OCI-LY1 (cell line): ENCODE data around the gene NUMA1.

Source experiments
- H2AFZ ChIP-seq: fragments of 200-600 bp; sonication (generic), shearing (Covaris generic); 2 replicates; pipeline ENCODE4 v1.6.0; 2014; ENCODE audit warnings: antibody characterized with exemption, mild to moderate bottlenecking, low read length
- H3F3A ChIP-seq: fragments of 200-600 bp; sonication (generic), shearing (Covaris generic); 2 replicates; pipeline ENCODE4 v1.6.0; 2014; ENCODE audit warnings: mild to moderate bottlenecking, antibody characterized with exemption, low read length, moderate library complexity; ENCODE audit not compliant: insufficient read depth
- H3K27ac ChIP-seq: fragments of 200-600 bp; sonication (generic); 2 replicates; pipeline ENCODE4 v1.5.1; 2014; ENCODE audit warnings: low read length, mixed run types, mild to moderate bottlenecking, low read depth; ENCODE audit not compliant: poor library complexity, severe bottlenecking
- H3K27me3 ChIP-seq: fragments of 200-600 bp; sonication (generic); 2 replicates; pipeline ENCODE4 v1.6.0; 2014; ENCODE audit warnings: antibody characterized with exemption, mild to moderate bottlenecking, low read length, moderate library complexity; ENCODE audit not compliant: insufficient read depth
- H3K36me3 ChIP-seq: fragments of 200-600 bp; sonication (generic); 2 replicates; pipeline ENCODE4 v1.6.1; 2014; ENCODE audit warnings: mild to moderate bottlenecking, antibody characterized with exemption, low read length, moderate library complexity, mixed read lengths; ENCODE audit not compliant: insufficient read depth
- H3K4me1 ChIP-seq: fragments of 200-600 bp; sonication (generic); 2 replicates; pipeline ENCODE4 v1.5.1; 2014; ENCODE audit warnings: mild to moderate bottlenecking, low read length, moderate library complexity; ENCODE audit not compliant: insufficient read depth, severe bottlenecking
- H3K4me2 ChIP-seq: fragments of 200-600 bp; sonication (generic), shearing (Covaris generic); 2 replicates; pipeline ENCODE4 v1.6.1; 2014; ENCODE audit warnings: low read length
- H3K4me3 ChIP-seq: fragments of 200-600 bp; sonication (generic); 2 replicates; pipeline ENCODE4 v1.5.1; 2014; ENCODE audit warnings: low read length, low read depth, mild to moderate bottlenecking, mixed read lengths; ENCODE audit not compliant: poor library complexity, severe bottlenecking
- H3K79me2 ChIP-seq: fragments of 200-600 bp; shearing (Covaris generic); 2 replicates; pipeline ENCODE4 v1.6.1; 2016; ENCODE audit warnings: mixed run types, low read length, mixed read lengths; ENCODE audit not compliant: insufficient read depth
- H3K9ac ChIP-seq: fragments of 200-600 bp; sonication (generic), shearing (Covaris generic); 2 replicates; pipeline ENCODE4 v1.6.1; 2014; ENCODE audit warnings: mild to moderate bottlenecking, low read length, mixed read lengths
- H3K9me2 ChIP-seq: fragments of 200-600 bp; sonication (generic), shearing (Covaris generic); 2 replicates; pipeline ENCODE4 v1.6.1; 2014; ENCODE audit warnings: low read depth, mild to moderate bottlenecking, low read length, mixed read lengths
- H3K9me3 ChIP-seq: fragments of 200-600 bp; shearing (Covaris generic); 2 replicates; pipeline ENCODE4 v1.6.1; 2014; ENCODE audit warnings: low read length, mixed read lengths
- H4K20me1 ChIP-seq: fragments of 200-600 bp; sonication (generic), shearing (Covaris generic); 2 replicates; pipeline ENCODE4 v1.6.0; 2016; ENCODE audit warnings: mild to moderate bottlenecking, low read length; ENCODE audit not compliant: insufficient read depth
- EZH2 ChIP-seq: fragments of 200-600 bp; sonication (generic), shearing (Covaris generic); IDR thresholded peaks from 2 replicates; pipeline ENCODE4 v1.8.0; 2017; ENCODE audit warnings: borderline replicate concordance, mixed run types, mild to moderate bottlenecking, antibody characterized with exemption, low read length, moderate library complexity, mixed read lengths
- TF ChIP-seq, protein P1 (sequence below): fragments of 200-600 bp; sonication (generic), shearing (Covaris generic); IDR thresholded peaks from 2 replicates; pipeline ENCODE4 v1.5.1; 2017; ENCODE audit warnings: mild to moderate bottlenecking, antibody characterized with exemption, low read length, moderate library complexity, mixed read lengths

The NUMA1 gene

DNA sequence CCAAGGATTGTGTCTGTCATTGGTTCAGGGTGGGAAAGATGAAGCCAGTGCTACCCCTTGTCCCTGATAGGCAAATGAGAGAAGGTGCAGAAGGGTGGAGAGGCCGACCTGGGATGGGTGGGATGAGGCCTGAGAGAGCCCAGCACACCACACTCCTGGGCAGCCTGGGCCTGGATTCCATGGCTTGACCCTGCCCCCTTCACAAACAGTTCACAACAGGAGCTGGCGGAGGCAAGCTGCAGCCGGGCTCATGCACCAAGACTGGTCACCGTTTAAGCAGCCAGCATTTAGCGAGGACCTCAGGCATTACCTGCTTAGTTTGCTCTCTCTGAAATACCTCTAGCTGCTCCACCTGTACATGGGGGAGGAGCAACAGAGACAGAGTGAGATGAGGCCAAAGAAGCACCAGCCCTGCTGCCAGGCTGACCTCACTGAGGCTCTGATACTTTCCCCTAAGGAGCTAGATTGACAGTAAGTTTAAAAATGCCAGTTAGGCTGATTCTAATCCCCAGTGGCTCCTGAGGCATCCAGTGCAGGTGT, 68.2 kb downstream of the NUMA1 start:
- no peaks in the 10 kb centered on the region for H4K20me1 ChIP-seq
- peaks cover 96% of the 10 kb centered on the region for H3K36me3 ChIP-seq
- H3F3A ChIP-seq = no peaks in the 10 kb centered on the region
- no peaks in the 10 kb centered on the region for H3K27me3 ChIP-seq
- no peak overlapping the region for H2AFZ ChIP-seq
- H3K9me2 ChIP-seq = no peaks in the 10 kb centered on the region
- H3K9me3 ChIP-seq = no peaks in the 10 kb centered on the region
- no peak overlapping the region for H3K9ac ChIP-seq
- no peak overlapping the region for H3K27ac ChIP-seq
- no peaks in the 10 kb centered on the region for H3K4me1 ChIP-seq
- TF ChIP-seq, protein P1, sequence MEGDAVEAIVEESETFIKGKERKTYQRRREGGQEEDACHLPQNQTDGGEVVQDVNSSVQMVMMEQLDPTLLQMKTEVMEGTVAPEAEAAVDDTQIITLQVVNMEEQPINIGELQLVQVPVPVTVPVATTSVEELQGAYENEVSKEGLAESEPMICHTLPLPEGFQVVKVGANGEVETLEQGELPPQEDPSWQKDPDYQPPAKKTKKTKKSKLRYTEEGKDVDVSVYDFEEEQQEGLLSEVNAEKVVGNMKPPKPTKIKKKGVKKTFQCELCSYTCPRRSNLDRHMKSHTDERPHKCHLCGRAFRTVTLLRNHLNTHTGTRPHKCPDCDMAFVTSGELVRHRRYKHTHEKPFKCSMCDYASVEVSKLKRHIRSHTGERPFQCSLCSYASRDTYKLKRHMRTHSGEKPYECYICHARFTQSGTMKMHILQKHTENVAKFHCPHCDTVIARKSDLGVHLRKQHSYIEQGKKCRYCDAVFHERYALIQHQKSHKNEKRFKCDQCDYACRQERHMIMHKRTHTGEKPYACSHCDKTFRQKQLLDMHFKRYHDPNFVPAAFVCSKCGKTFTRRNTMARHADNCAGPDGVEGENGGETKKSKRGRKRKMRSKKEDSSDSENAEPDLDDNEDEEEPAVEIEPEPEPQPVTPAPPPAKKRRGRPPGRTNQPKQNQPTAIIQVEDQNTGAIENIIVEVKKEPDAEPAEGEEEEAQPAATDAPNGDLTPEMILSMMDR = no peak
- no peak for TF ChIP-seq EZH2
- no peaks in the 10 kb centered on the region for H3K79me2 ChIP-seq
- no peak overlapping the region for H3K4me2 ChIP-seq
- H3K4me3 ChIP-seq = no peak overlapping the region

DNA sequence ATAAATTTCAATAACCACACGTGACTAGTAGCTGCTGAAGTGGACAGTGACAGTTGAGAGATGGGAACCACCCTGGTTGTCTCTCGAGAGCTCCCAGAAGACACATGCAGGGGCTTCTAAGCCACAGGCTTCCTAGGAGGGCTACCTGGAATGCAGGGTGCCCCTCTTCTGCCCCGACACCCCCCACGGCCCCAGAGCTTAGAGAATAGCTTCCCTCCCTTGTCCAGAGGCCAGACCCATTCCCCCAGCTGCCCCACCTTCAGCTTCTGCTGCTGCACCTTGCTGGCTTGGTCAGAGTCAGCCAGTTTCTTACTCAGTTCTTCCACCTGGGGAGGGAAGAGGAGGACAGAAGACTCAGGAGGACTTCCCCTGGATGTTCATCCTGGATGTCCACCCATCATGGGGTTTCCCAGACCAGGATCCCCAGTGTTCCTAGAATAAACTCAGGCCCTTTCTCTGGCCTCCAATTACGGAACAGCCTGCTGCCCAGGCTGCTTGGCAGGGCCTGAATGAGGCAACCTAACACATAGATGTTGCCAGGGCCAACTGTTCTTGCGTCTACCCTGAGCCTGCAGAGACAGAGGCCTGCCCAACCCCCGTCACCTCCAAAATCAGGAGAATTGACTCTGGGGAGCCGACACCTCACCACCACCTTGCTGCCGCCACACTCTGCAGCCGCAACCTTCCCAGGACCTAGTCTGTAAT, 69.7 kb downstream of the NUMA1 start:
- H3K4me1 ChIP-seq = no peaks in the 10 kb centered on the region
- no peak overlapping the region for H2AFZ ChIP-seq
- no peaks in the 10 kb centered on the region for H3K9me2 ChIP-seq
- no peak overlapping the region for H3K27ac ChIP-seq
- no peak overlapping the region for H3K4me3 ChIP-seq
- no peak overlapping the region for H3K4me2 ChIP-seq
- no peaks in the 10 kb centered on the region for H3K79me2 ChIP-seq
- H3K27me3 ChIP-seq = no peaks in the 10 kb centered on the region
- no peaks in the 10 kb centered on the region for H4K20me1 ChIP-seq
- H3K9ac ChIP-seq = no peak overlapping the region
- peaks cover 96% of the 10 kb centered on the region for H3K36me3 ChIP-seq
- TF ChIP-seq EZH2 = no peak
- TF ChIP-seq, protein P1 = no peak
- H3F3A ChIP-seq = no peaks in the 10 kb centered on the region
- H3K9me3 ChIP-seq = no peaks in the 10 kb centered on the region

DNA sequence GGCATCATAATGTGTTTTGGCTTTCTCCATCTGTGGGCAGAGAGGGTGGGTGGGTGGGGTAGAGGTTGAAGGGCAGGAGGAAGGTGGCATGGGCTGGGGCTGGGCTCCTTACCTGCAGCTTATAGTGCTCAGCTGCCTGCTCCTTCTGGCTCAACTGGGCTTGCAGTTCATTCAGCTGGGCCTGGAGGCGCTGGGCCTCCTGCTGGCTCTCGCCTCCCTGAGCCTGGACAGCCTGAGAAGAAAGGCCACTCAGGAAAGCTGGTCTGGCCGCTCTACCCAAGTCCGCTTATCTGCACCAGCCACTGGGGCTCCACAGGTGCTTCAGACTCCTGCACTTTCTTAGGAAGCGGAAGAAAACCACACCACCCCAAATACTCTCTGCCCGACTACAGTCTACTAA, 71.2 kb downstream of the NUMA1 start:
- TF ChIP-seq, protein P1 = no peak
- TF ChIP-seq EZH2 = no peak
- no peaks in the 10 kb centered on the region for H3K27me3 ChIP-seq
- no peaks in the 10 kb centered on the region for H3K9me2 ChIP-seq
- no peak overlapping the region for H3K9ac ChIP-seq
- H4K20me1 ChIP-seq = no peaks in the 10 kb centered on the region
- H3K27ac ChIP-seq = no peak overlapping the region
- H2AFZ ChIP-seq = no peak overlapping the region
- no peak overlapping the region for H3K4me2 ChIP-seq
- peaks cover 96% of the 10 kb centered on the region for H3K36me3 ChIP-seq
- no peaks in the 10 kb centered on the region for H3K4me1 ChIP-seq
- no peaks in the 10 kb centered on the region for H3K9me3 ChIP-seq
- H3F3A ChIP-seq = no peaks in the 10 kb centered on the region
- no peak overlapping the region for H3K4me3 ChIP-seq
- H3K79me2 ChIP-seq = no peaks in the 10 kb centered on the region
